WERI-Rb-1 (cell line): Measurements from ENCODE around the gene VGLL3.

Experiments
- DNase-seq: peaks from one replicate; pipeline ENCODE4 v3.0.0-alpha.2; 2020
- H3K27ac ChIP-seq: fragments of 250-450 bp; sonication (Bioruptor Pico); 2 replicates; pipeline ENCODE4 v1.5.1; 2020; ENCODE audit warnings: mild to moderate bottlenecking, moderate library complexity
- H3K27me3 ChIP-seq: fragments of 250-450 bp; sonication (Bioruptor Pico); 2 replicates; pipeline ENCODE4 v1.5.1; 2021; ENCODE audit warnings: mild to moderate bottlenecking, low read depth, moderate library complexity; ENCODE audit not compliant: insufficient read depth, severe bottlenecking
- H3K36me3 ChIP-seq: fragments of 250-450 bp; sonication (Bioruptor Pico); 2 replicates; pipeline ENCODE4 v1.5.1; 2020; ENCODE audit warnings: mild to moderate bottlenecking, moderate library complexity
- H3K4me3 ChIP-seq: 2 replicates; pipeline ENCODE4 v1.5.1; 2011; ENCODE audit warnings: low read depth, mild to moderate bottlenecking, control low read depth, low read length
- H3K9me3 ChIP-seq: fragments of 250-450 bp; sonication (Bioruptor Pico); 2 replicates; pipeline ENCODE4 v1.5.1; 2021; ENCODE audit warnings: mild to moderate bottlenecking, moderate library complexity; ENCODE audit not compliant: severe bottlenecking
- CTCF ChIP-seq: IDR thresholded peaks from 2 replicates; pipeline ENCODE4 v1.5.1; 2011; ENCODE audit warnings: low read depth, mild to moderate bottlenecking, control low read depth, inconsistent platforms, low read length

Gene VGLL3

GRCh38 chr3:86890741-86891396 is 100.1 kb downstream of the VGLL3 start:
- Histone ChIP-seq H3K4me3 (no peak overlapping the region), H3K9me3 (no peaks in the 10 kb centered on the region), H3K36me3 (no peaks in the 10 kb centered on the region), H3K27me3 (no peaks in the 10 kb centered on the region), H3K27ac (no peak overlapping the region)
- no peak for TF ChIP-seq CTCF
- DNase-seq: no peak
